Measurements from ENCODE around the gene LGALS13.

LGALS13 gene

GRCh38 chr19:39582891-39583625 is 19.3 kb upstream of the LGALS13 start:
- no peak overlapping the region for H3K27ac ChIP-seq (ENCODE audit: low read depth, low read length, severe bottlenecking)
- H3K9me3 ChIP-seq (ENCODE audit: control insufficient read depth, low read length), result no peaks in the 10 kb centered on the region
- no peaks in the 10 kb centered on the region for H3K4me1 ChIP-seq (ENCODE audit: control insufficient read depth, insufficient read depth, low read length, poor library complexity, severe bottlenecking)
- no peak overlapping the region for H3K4me3 ChIP-seq (ENCODE audit: extremely low read depth, insufficient read depth, low read length, poor library complexity, severe bottlenecking)
- no peaks in the 10 kb centered on the region for H3K36me3 ChIP-seq (ENCODE audit: control insufficient read depth, insufficient read depth, low read length)
- 56 to 59% methylated on average over 7 to 8 of the region's 8 CpGs for WGBS, 2 experiments (ENCODE audit: insufficient coverage in 2 of 2)

DNA sequence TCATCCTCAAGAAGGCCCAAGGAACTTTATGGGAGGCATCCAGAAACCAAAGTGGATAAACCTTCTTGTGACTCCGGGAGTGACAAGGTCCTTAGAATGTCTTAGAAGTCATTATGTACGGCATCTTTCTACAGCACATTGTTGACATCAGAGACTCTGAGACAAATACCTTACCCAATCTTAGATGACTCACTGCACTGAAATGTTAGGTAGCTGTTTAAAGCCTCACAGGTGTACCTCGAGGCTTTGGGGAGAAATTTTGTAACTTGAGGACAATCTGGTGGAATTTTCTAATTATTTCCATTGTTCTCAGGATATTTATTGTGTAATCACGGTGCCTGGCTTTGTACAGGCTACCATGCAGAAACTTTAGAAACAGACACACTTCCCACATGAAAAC is 14.8 kb upstream of the LGALS13 start:
- Histone ChIP-seq H3K9me3 (ENCODE audit: control insufficient read depth, low read length) (no peaks in the 10 kb centered on the region), H3K27ac (ENCODE audit: low read depth, low read length, severe bottlenecking) (no peak overlapping the region), H3K4me1 (ENCODE audit: control insufficient read depth, insufficient read depth, low read length, poor library complexity, severe bottlenecking) (no peaks in the 10 kb centered on the region), H3K4me3 (ENCODE audit: extremely low read depth, insufficient read depth, low read length, poor library complexity, severe bottlenecking) (no peak overlapping the region), H3K36me3 (ENCODE audit: control insufficient read depth, insufficient read depth, low read length) (no peaks in the 10 kb centered on the region)
- 83% methylated on average over 1 of the region's 4 CpGs; no CpG with 5 or more reads in 1 of the 2 experiments for WGBS, 2 experiments (ENCODE audit: insufficient coverage in 2 of 2)

DNA sequence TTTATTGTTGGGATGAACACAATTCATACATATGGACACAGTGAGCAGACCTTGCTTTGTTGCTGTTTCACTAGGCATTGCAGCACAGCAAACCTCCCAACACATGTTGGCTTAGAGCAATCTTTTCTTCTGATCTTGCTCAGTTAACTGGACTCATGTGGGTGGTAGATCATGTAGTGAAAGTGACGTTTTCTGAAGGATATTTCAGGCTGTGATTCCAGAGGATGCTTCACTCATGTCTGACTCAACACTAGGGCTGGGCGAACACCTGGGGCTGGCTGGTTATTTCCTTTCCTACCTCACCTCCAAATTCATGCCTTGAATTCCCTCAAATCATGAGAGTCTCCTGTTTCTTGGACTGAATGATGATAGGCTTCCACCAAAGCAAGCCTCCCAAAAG is 14.3 kb upstream of the LGALS13 start:
- WGBS, 2 experiments (ENCODE audit: insufficient coverage in 2 of 2), result no CpG with 5 or more reads among the region's 2 CpGs

GRCh38 chr19:39590265-39590664 is 12.1 kb upstream of the LGALS13 start:
- Histone ChIP-seq H3K4me1 (ENCODE audit: control insufficient read depth, insufficient read depth, low read length, poor library complexity, severe bottlenecking) (no peaks in the 10 kb centered on the region), H3K27ac (ENCODE audit: low read depth, low read length, severe bottlenecking) (no peak overlapping the region), H3K36me3 (ENCODE audit: control insufficient read depth, insufficient read depth, low read length) (no peaks in the 10 kb centered on the region), H3K4me3 (ENCODE audit: extremely low read depth, insufficient read depth, low read length, poor library complexity, severe bottlenecking) (no peak overlapping the region), H3K9me3 (ENCODE audit: control insufficient read depth, low read length) (no peaks in the 10 kb centered on the region)
- WGBS, 2 experiments (ENCODE audit: insufficient coverage in 2 of 2), result 75 to 100% methylated on average over 1 of the region's 2 CpGs

More for the DNA sequence above, 14.3 kb upstream of the LGALS13 start:
- Histone ChIP-seq H3K9me3 (ENCODE audit: control insufficient read depth, low read length) (no peaks in the 10 kb centered on the region), H3K4me1 (ENCODE audit: control insufficient read depth, insufficient read depth, low read length, poor library complexity, severe bottlenecking) (no peaks in the 10 kb centered on the region), H3K36me3 (ENCODE audit: control insufficient read depth, insufficient read depth, low read length) (no peaks in the 10 kb centered on the region), H3K27ac (ENCODE audit: low read depth, low read length, severe bottlenecking) (no peak overlapping the region), H3K4me3 (ENCODE audit: extremely low read depth, insufficient read depth, low read length, poor library complexity, severe bottlenecking) (no peak overlapping the region)

GRCh38 chr19:39592381-39592780 is 9.9 kb upstream of the LGALS13 start:
- H3K4me1 ChIP-seq (ENCODE audit: control insufficient read depth, insufficient read depth, low read length, poor library complexity, severe bottlenecking), result no peaks in the 10 kb centered on the region
- 80 to 83% methylated on average over 7 of the region's 7 CpGs for WGBS, 2 experiments (ENCODE audit: insufficient coverage in 2 of 2)
- H3K27ac ChIP-seq (ENCODE audit: low read depth, low read length, severe bottlenecking), result no peak overlapping the region
- H3K9me3 ChIP-seq (ENCODE audit: control insufficient read depth, low read length), result no peaks in the 10 kb centered on the region
- H3K4me3 ChIP-seq (ENCODE audit: extremely low read depth, insufficient read depth, low read length, poor library complexity, severe bottlenecking), result no peak overlapping the region
- no peaks in the 10 kb centered on the region for H3K36me3 ChIP-seq (ENCODE audit: control insufficient read depth, insufficient read depth, low read length)

- no peaks in the 10 kb centered on the region for H3K36me3 ChIP-seq (ENCODE audit: control insufficient read depth, insufficient read depth, low read length)
- no peak overlapping the region for H3K4me3 ChIP-seq (ENCODE audit: extremely low read depth, insufficient read depth, low read length, poor library complexity, severe bottlenecking)
- no peaks in the 10 kb centered on the region for H3K9me3 ChIP-seq (ENCODE audit: control insufficient read depth, low read length)
- WGBS, 2 experiments (ENCODE audit: insufficient coverage in 2 of 2), result 77 to 83% methylated on average over 4 to 5 of the region's 6 CpGs
- H3K4me1 ChIP-seq (ENCODE audit: control insufficient read depth, insufficient read depth, low read length, poor library complexity, severe bottlenecking), result no peaks in the 10 kb centered on the region
- H3K27ac ChIP-seq (ENCODE audit: low read depth, low read length, severe bottlenecking), result no peak overlapping the region
These were observed 6.4 kb upstream of the LGALS13 start for GRCh38 chr19:39595950-39596349.

GRCh38 chr19:39596911-39597310 is 5.4 kb upstream of the LGALS13 start:
- Histone ChIP-seq H3K4me3 (ENCODE audit: extremely low read depth, insufficient read depth, low read length, poor library complexity, severe bottlenecking) (no peak overlapping the region), H3K36me3 (ENCODE audit: control insufficient read depth, insufficient read depth, low read length) (no peaks in the 10 kb centered on the region), H3K27ac (ENCODE audit: low read depth, low read length, severe bottlenecking) (no peak overlapping the region), H3K4me1 (ENCODE audit: control insufficient read depth, insufficient read depth, low read length, poor library complexity, severe bottlenecking) (no peaks in the 10 kb centered on the region), H3K9me3 (ENCODE audit: control insufficient read depth, low read length) (no peaks in the 10 kb centered on the region)

GRCh38 chr19:39599116-39599515 is 3.2 kb upstream of the LGALS13 start:
- Histone ChIP-seq H3K27ac (ENCODE audit: low read depth, low read length, severe bottlenecking) (no peak overlapping the region), H3K9me3 (ENCODE audit: control insufficient read depth, low read length) (no peaks in the 10 kb centered on the region), H3K4me1 (ENCODE audit: control insufficient read depth, insufficient read depth, low read length, poor library complexity, severe bottlenecking) (no peaks in the 10 kb centered on the region), H3K4me3 (ENCODE audit: extremely low read depth, insufficient read depth, low read length, poor library complexity, severe bottlenecking) (no peak overlapping the region), H3K36me3 (ENCODE audit: control insufficient read depth, insufficient read depth, low read length) (no peaks in the 10 kb centered on the region)
- 0% methylated on average over 1 of the region's 4 CpGs; no CpG with 5 or more reads in 1 of the 2 experiments for WGBS, 2 experiments (ENCODE audit: insufficient coverage in 2 of 2)

DNA sequence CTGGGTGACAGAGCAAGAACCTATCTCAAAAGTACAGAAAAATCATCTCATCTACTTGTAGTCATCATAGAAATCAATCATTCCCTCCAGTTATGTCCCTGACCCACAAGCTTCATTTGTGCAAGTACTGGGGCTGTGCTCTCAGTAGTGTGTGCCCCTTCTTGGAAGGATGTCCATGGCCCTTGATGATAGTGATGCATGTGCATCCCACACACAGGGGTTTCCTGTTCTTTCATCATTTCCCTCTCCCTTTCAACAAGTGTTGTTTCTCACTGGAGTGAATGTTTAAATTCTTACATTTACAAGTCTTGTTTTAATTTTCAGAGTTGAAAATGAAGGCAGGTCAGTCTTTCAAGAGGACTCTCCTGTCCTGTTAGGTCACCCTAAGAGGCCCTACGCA is 1.5 kb downstream of the LGALS13 start:
- Histone ChIP-seq H3K4me3 (ENCODE audit: extremely low read depth, insufficient read depth, low read length, poor library complexity, severe bottlenecking) (no peak overlapping the region), H3K27ac (ENCODE audit: low read depth, low read length, severe bottlenecking) (no peak overlapping the region), H3K9me3 (ENCODE audit: control insufficient read depth, low read length) (no peaks in the 10 kb centered on the region), H3K36me3 (ENCODE audit: control insufficient read depth, insufficient read depth, low read length) (no peaks in the 10 kb centered on the region), H3K4me1 (ENCODE audit: control insufficient read depth, insufficient read depth, low read length, poor library complexity, severe bottlenecking) (no peaks in the 10 kb centered on the region)
- no CpG with 5 or more reads among the region's 1 CpG for WGBS, 2 experiments (ENCODE audit: insufficient coverage in 2 of 2)

DNA sequence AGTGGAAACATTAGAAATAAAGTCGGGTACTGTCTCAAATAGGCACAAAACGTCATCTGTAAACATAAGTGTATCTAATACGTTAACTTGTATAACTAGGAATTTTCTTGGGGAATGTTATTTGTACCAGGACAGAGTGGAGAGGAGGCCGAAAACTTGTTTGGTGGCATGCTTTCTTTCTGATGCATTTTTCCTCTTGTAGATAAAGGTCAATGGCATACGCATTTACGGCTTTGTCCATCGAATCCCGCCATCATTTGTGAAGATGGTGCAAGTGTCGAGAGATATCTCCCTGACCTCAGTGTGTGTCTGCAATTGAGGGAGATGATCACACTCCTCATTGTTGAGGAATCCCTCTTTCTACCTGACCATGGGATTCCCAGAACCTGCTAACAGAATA is 4.7 kb downstream of the LGALS13 start:
- H3K27ac ChIP-seq (ENCODE audit: low read depth, low read length, severe bottlenecking), result no peak overlapping the region
- H3K4me1 ChIP-seq (ENCODE audit: control insufficient read depth, insufficient read depth, low read length, poor library complexity, severe bottlenecking), result no peaks in the 10 kb centered on the region
- 83 to 84% methylated on average over 8 of the region's 9 CpGs for WGBS, 2 experiments (ENCODE audit: insufficient coverage in 2 of 2)
- no peak overlapping the region for H3K4me3 ChIP-seq (ENCODE audit: extremely low read depth, insufficient read depth, low read length, poor library complexity, severe bottlenecking)
- no peaks in the 10 kb centered on the region for H3K9me3 ChIP-seq (ENCODE audit: control insufficient read depth, low read length)
- no peaks in the 10 kb centered on the region for H3K36me3 ChIP-seq (ENCODE audit: control insufficient read depth, insufficient read depth, low read length)

DNA sequence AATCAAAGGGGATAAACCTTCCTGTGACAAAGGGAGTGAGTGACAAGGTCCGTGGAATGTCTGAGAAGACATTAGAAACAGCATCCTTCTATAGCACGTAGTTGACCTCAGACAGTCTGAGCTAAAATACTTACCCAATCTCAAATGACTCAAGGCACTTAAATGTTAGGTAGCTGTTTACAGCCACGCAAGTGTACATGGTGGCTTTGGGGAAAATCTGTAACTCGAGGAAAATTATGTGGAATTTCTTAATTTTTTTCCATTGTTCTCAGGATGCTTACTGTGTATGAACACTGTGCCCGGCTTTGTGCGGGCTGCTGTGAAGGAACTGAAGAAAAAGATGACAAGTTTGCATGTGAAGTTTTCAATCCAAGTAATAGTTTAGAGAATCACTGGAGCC is 5.2 kb downstream of the LGALS13 start:
- H3K27ac ChIP-seq (ENCODE audit: low read depth, low read length, severe bottlenecking), result no peak overlapping the region
- 47 to 58% methylated on average over 4 to 5 of the region's 6 CpGs for WGBS, 2 experiments (ENCODE audit: insufficient coverage in 2 of 2)
- H3K36me3 ChIP-seq (ENCODE audit: control insufficient read depth, insufficient read depth, low read length), result no peaks in the 10 kb centered on the region
- no peaks in the 10 kb centered on the region for H3K4me1 ChIP-seq (ENCODE audit: control insufficient read depth, insufficient read depth, low read length, poor library complexity, severe bottlenecking)
- H3K9me3 ChIP-seq (ENCODE audit: control insufficient read depth, low read length), result no peaks in the 10 kb centered on the region
- H3K4me3 ChIP-seq (ENCODE audit: extremely low read depth, insufficient read depth, low read length, poor library complexity, severe bottlenecking), result no peak overlapping the region

Measured in mesodermal cell (in vitro differentiated cells).